ENCODE data around the gene KCTD20.

The KCTD20 gene

GRCh38 chr6:36419310-36419709 lies 23.5 kb upstream of the KCTD20 start:
- H3K27ac ChIP-seq (replicated peaks), result no peak overlapping the region
- no peak overlapping the region for H3K4me3 ChIP-seq (replicated peaks; ENCODE audit: insufficient read depth, low read length)
- DNase-seq (ENCODE audit: low read depth in 1 of 2, low spot score in 1 of 2), result peak in 1 of 2 experiments; percentile 49
- TF ChIP-seq CTCF (IDR thresholded peaks at IDR 0.05; ENCODE audit: insufficient read depth, low read length) (no peak), GABPA (IDR thresholded peaks at IDR 0.05; ENCODE audit: low read depth) (no peak), SPI1 (IDR thresholded peaks at IDR 0.05; ENCODE audit: borderline replicate concordance, low read depth) (no peak), POLR2AphosphoS5 (IDR thresholded peaks at IDR 0.05; ENCODE audit: low read depth) (no peak)
- TF ChIP-seq, protein P1, sequence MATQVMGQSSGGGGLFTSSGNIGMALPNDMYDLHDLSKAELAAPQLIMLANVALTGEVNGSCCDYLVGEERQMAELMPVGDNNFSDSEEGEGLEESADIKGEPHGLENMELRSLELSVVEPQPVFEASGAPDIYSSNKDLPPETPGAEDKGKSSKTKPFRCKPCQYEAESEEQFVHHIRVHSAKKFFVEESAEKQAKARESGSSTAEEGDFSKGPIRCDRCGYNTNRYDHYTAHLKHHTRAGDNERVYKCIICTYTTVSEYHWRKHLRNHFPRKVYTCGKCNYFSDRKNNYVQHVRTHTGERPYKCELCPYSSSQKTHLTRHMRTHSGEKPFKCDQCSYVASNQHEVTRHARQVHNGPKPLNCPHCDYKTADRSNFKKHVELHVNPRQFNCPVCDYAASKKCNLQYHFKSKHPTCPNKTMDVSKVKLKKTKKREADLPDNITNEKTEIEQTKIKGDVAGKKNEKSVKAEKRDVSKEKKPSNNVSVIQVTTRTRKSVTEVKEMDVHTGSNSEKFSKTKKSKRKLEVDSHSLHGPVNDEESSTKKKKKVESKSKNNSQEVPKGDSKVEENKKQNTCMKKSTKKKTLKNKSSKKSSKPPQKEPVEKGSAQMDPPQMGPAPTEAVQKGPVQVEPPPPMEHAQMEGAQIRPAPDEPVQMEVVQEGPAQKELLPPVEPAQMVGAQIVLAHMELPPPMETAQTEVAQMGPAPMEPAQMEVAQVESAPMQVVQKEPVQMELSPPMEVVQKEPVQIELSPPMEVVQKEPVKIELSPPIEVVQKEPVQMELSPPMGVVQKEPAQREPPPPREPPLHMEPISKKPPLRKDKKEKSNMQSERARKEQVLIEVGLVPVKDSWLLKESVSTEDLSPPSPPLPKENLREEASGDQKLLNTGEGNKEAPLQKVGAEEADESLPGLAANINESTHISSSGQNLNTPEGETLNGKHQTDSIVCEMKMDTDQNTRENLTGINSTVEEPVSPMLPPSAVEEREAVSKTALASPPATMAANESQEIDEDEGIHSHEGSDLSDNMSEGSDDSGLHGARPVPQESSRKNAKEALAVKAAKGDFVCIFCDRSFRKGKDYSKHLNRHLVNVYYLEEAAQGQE (IDR thresholded peaks at IDR 0.05; ENCODE audit: insufficient replicate concordance, low read depth), result no peak
- H3K27me3 ChIP-seq (ENCODE audit: insufficient read depth, poor library complexity, severe bottlenecking), result no peaks in the 10 kb centered on the region

DNA sequence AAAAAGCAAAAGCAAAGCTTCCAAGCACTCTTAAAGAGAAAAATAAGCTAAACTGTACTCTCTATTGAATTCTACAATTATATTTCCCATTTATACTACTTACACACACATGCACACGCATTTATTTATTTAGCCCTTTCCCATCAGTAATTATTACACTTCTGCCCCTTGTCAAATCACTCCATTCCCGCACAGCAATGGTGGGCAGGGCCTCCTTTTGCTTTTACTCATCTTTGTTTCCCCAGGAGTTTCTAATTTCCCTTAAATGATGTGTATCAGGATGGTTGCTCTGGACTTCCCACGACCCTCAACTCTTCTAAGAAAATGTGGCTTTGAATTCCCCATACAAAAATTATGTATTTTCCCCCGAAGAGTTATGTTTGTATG lies 20.1 kb upstream of the KCTD20 start:
- TF ChIP-seq POLR2AphosphoS5 (IDR thresholded peaks at IDR 0.05; ENCODE audit: low read depth) (no peak), SPI1 (IDR thresholded peaks at IDR 0.05; ENCODE audit: borderline replicate concordance, low read depth) (no peak), GABPA (IDR thresholded peaks at IDR 0.05; ENCODE audit: low read depth) (no peak), CTCF (IDR thresholded peaks at IDR 0.05; ENCODE audit: insufficient read depth, low read length) (no peak)
- TF ChIP-seq, protein P1 (IDR thresholded peaks at IDR 0.05; ENCODE audit: insufficient replicate concordance, low read depth), result no peak
- DNase-seq (ENCODE audit: low read depth in 1 of 2, low spot score in 1 of 2), result no peak
- Histone ChIP-seq H3K27ac (replicated peaks) (peak overlapping the region; percentile 48), H3K4me3 (replicated peaks; ENCODE audit: insufficient read depth, low read length) (peak overlapping the region; percentile 52), H3K27me3 (ENCODE audit: insufficient read depth, poor library complexity, severe bottlenecking) (no peaks in the 10 kb centered on the region)

GRCh38 chr6:36423101-36423824 lies 19.5 kb upstream of the KCTD20 start:
- Histone ChIP-seq H3K4me3 (replicated peaks; ENCODE audit: insufficient read depth, low read length) (peak overlapping the region; percentile 52), H3K27ac (replicated peaks) (peak overlapping the region; percentile 52)
- peak; percentile 58 for TF ChIP-seq CTCF (IDR thresholded peaks at IDR 0.05; ENCODE audit: insufficient read depth, low read length)
- TF ChIP-seq SPI1 (IDR thresholded peaks at IDR 0.05; ENCODE audit: borderline replicate concordance, low read depth), result no peak
- no peak for TF ChIP-seq GABPA (IDR thresholded peaks at IDR 0.05; ENCODE audit: low read depth)
- peak; percentile 74; the same call in 1 of the 2 replicates for TF ChIP-seq POLR2AphosphoS5 (IDR thresholded peaks at IDR 0.05; ENCODE audit: low read depth)
- TF ChIP-seq, protein P1 (IDR thresholded peaks at IDR 0.05; ENCODE audit: insufficient replicate concordance, low read depth), result no peak

More at GRCh38 chr6:36423101-36423824, 19.5 kb upstream of the KCTD20 start:
- H3K27me3 ChIP-seq (ENCODE audit: insufficient read depth, poor library complexity, severe bottlenecking), result no peaks in the 10 kb centered on the region
- DNase-seq (ENCODE audit: low read depth in 1 of 2, low spot score in 1 of 2), result peak; percentile 96 to 99
